ENCODE results near the gene ARPIN.

- TF ChIP-seq GATA2 (IDR thresholded peaks at IDR 0.05; ENCODE audit: low read depth, low read length) (no peak), GATA3 (IDR thresholded peaks at IDR 0.05; ENCODE audit: low read depth, low read length) (no peak)
Observed at GRCh38 chr15:89898614-89899294, 14.0 kb downstream of the ARPIN start.
